GM18505 (cell line): ENCODE data around the gene IGFBPL1.

Experiments used
- ATAC-seq: cut with Tn5 transposase; IDR thresholded peaks from one replicate; pipeline ENCODE4 v1.9.1; 2021; ENCODE audit not compliant: unreplicated experiment
- POLR2A ChIP-seq: IDR thresholded peaks from 4 replicates; pipeline ENCODE4 v1.6.1; 2011; ENCODE audit warnings: borderline replicate concordance; ENCODE audit not compliant: insufficient read depth, insufficient read length; ENCODE audit errors: extremely low read depth

Gene IGFBPL1

DNA sequence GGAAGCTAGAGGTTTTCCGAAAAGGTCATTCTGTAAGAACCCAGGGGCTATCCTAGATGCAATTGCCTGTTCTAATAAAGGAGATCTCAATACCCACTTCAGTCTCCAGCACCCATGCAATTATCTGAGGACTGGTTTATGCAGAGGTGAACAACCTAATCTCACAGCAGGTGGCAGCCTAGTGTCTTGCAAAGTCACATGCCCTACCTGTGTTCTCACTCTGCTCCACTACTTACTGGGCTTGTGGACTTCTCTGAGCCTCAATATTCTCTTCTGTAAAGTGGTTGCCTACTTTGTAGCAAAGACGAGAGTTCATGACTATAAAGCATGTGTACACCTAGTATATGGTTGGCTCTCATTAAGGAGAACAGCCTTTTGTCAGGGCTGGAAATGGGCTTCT is 52.8 kb downstream of the IGFBPL1 start:
- TF ChIP-seq POLR2A = no peak
- no peak for ATAC-seq

DNA sequence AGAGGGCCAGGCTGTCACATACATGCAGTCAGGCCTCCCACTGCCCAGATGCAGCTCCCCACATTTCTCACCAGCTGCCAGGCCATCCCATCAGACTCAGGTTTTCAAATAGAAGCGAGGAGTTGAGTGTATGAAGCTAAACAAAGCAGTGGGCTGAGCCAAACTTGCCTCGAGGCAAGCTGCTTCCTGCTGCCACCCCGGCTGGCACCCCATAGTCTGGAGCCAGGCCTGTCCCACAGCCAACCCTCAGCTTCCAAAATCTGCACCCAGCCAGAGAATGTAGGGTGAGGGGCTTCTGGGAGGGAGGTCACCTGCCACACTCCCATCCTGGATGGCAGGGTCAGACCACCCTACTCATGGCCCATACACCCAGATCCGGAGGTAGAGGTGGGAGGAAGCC is 54.1 kb downstream of the IGFBPL1 start:
- TF ChIP-seq POLR2A = no peak
- ATAC-seq = no peak

DNA sequence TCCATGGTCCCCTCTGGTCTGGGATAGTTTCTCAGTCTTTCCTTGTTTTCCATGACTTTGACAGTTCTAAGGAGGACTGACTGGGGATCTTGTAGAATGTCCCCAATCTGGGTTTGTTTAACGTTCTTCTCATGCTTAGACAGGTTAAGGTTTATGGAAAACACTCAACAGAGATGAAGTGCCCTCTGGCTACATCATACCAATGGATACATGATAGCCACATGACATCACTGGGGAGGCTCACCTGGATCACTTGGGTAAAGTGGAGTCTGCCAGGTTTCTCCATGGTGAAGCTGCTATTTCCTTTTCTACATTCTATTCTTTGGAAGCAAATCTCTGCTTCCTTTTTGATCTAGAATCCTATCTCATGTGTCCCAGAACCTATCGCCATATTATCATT is 55.5 kb downstream of the IGFBPL1 start:
- ATAC-seq = no peak
- no peak for TF ChIP-seq POLR2A

DNA sequence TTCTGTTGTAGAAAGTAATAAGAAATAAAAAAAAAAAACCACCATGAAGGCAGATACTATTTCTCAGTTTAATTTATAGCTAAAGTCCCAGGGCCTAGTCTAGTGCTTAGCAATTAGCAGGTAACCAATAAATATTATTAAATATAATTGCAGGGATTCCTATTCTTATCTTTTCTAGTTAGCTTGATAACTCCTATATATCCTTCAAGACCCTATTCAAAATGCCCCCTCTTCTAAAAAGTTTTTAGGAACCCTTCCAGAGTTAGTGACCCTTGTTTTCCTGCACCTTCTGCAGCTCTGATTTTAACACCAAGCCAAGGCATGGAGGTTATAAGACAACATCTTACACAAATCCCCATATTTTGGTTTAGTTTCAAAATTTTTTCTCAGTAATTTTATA is 56.4 kb downstream of the IGFBPL1 start:
- TF ChIP-seq POLR2A = no peak
- ATAC-seq = no peak

DNA sequence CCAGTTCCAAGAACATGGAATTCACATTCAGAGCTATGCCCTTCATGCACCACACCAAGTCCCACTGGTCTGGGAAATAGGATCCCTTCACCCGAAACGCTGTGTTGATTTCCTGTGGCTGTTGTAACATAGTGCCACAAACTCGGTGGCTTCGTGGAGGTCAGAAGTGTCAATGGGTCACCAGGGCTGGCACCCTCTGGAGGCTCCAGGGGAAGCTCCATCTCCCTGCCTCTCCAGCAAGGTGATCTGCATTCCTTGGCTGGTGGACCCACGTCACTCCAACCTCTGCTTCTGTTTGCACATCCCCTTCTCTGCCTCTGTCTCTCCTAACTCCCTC is 60.7 kb downstream of the IGFBPL1 start:
- ATAC-seq = no peak
- TF ChIP-seq POLR2A = no peak

DNA sequence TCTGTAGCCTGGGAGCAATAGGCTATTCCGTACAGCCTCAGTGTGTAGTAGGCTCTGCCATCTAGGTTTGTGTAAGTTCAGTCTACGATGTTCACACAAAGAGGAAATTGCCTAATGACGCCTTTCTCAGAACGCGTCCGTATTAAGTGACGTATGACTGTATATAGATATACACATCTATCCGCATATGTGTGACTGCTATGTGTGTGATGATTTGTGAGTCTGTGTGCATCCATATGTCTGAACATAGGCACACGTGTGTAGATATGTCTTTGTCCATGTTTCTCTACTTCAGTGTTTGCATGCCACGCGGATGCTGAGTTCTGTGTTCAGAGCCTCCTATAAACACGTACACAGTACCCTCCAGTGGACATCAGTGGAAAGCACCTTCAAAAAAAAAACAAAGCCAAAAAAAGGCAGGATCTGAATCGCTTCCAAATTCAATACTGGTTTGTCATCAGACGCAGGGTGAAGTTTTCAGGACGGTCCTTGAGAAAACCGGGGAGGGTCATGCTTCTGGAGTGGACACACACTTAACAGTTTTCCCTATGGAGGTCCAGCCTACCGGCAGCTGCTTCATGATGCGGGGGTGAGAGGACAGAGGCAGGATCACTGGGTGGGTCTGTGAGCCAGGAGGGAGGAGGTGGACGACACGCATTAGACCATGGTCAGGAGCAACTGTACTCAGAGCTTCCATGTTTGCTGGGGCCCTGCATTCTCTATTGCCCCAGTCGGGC is 61.2 kb downstream of the IGFBPL1 start:
- ATAC-seq = no peak
- no peak for TF ChIP-seq POLR2A

DNA sequence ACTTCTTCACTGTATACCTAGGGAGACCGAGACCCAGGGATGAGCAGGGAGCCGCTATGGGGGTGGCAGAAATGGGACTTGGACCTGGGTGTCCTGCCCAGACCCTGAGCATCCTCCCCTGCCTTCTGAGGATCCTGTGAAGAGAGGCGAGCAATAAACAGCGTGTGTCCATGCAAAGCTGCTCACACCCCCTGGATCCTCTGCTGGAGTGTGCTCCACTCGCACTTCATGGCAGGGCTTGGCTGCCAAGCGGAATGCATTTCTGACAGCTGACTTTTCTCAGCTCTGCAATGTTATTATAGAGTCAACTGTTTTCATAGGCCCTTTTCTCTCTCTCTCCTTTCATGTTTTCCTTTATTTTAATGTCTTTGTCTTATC is 62.8 kb downstream of the IGFBPL1 start:
- no peak for TF ChIP-seq POLR2A
- ATAC-seq = no peak

DNA sequence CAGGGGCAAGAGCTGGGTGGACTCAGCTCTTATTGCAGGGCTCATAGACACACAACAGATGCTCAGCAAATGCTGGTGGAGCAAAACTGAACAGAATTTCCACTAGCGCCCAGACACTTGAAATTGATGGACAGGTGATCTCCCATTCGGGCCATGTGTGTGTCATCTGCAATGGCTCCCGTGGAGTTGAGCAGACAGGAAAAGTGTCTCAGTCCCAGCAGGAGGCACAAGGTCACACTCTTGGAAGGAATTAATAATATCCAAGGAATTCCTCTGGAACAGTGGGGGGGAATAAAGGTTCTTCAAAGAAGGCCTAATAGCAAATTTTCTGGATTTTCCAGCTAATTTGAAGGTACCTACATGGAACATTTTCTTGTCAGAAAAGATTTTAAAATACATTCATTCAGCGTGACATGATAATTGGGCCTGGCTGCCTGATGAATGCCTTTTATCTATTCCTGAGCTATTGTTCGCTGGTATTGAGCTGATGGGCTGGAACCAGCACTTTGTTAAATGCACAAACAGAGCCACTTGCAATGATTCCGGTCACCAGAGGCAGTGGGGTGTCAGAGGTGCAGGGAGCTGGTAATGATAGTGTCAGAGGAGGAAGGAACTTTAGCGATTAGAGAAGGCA is 63.3 kb downstream of the IGFBPL1 start:
- TF ChIP-seq POLR2A = no peak
- ATAC-seq = no peak

DNA sequence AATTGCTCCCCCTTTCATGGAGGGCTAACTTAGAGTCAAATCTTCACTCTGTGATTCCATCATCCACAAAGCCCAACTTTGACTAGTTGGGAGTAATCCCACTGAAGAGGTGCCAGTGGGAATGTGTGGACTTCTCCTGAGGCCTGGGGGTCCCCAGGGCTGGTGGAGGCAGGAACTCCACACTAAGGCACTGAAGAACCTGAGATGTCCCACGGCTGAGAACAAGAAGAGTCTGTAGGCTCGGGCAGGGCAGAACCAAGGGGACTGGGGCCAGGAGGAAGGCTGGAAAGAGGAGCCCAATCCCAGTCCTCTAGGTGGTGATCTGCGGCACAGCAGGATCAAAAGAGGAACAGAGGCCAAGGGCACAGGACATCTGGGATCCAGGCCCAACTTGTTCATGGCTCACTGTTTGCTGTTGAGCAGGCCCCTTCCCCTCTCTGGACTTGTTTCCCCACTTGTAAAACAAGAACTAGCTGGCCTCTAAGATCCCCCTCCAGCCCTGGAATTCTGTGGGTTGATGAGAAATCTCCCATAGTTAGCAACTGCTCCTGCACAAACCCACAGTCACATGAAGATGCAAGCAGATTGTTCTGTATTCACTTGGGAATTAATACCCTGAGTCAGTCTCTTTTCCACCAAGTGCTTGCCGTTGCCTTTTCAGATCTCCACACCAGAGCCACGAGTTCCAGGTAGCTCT is 64.4 kb downstream of the IGFBPL1 start:
- TF ChIP-seq POLR2A = no peak

DNA sequence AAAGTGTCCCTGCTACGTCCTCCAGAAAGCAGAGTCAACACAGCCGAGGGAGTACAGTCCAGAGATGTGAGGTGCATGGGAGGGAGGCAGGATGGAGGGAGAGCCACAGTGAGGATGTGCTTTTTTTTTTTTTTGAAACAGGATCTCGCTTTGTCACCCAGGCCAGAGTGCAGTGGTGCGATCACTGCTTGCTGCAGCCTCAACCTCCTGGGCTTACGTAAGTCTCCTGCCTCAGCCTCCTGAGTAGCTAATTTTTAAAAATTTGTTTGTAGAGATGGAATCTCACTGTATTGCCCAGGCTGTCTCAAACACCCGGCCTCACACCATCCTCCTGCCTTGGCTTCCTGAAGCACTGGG is 65.0 kb downstream of the IGFBPL1 start:
- no peak for TF ChIP-seq POLR2A
- no peak for ATAC-seq

More for the DNA sequence above, 64.4 kb downstream of the IGFBPL1 start:
- ATAC-seq = no peak

DNA sequence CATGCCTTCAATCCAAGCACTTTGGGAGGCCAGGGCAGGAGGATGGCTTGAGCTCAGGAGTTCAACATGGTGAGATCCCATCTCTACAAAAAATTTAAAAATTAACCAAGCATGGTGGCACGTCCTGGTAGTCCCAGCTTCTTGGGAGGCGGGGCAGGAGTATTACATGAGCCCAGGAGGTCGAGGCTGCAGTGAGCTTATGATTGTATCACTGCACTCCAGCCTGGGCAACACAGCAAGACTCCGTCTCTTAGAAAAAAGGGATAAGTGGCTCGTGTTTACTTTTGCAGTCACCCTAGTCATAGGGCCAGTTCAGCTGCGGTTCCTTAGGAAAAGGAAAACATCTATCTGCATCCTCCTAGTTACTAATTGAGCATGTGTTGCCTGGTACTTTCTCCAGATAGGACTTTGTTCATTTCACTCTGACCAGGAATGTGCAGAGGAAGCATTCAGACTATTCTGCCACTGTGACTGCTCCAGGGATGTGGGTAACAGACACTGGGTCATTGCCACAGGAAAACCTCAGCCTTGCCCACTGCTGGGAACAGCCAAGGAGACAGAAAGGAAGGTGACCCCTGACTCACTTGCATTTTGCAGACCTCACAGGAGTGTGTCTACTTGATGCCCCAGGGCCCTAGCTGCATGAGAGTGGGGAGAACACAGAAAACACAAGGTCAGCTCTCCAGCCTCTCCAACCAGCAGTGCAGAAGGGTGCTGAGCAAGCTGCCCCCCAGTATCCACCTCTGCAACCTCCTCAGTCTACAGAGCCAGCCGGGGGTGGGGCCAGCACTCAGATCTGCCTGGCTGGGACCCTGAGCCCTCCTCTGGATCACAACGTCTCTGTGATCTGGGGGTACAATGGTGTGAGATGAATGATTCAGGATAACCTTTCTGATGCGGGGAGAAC is 65.6 kb downstream of the IGFBPL1 start:
- no peak for ATAC-seq
- TF ChIP-seq POLR2A = no peak

DNA sequence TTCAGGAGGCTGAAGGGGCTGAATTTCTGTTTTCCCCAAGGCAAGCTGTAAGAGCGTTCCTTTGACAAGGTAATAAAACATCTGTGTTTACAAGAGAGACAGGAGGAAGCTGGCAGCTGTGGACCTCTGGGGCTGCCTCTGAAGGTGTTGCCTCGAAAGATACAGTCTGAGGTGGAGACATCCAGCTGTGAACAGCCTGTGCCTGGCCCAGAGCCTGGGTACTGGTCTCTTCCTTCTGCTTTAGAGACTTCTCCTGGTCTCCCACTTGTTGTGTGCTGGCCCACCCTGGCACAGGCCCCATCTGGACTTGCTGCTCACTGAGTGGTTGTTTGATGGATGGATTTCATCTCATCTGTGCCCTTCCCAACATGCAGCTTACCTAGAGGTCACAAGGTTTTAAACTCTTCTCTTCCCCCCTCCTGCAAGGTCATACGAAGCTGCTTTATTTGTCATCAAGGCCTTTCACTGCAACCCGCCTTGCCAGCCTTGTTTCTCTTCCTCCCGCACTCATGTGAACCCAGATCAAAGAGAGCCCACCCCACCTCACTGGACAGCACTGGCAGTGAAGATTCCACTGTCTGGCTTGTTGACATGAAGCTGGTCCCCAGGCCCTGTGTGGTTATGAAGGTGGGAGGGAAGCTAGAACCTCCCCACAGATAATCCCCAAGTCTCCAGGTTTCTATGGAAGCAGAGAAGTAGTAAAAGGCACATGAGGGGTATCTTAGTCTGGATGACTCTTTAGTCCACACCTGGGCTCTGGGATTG is 66.7 kb downstream of the IGFBPL1 start:
- no peak for TF ChIP-seq POLR2A
- no peak for ATAC-seq
